Ovary (tissue), 9 donors: Measurements from ENCODE around the gene NSD1. TPM values are rescaled to one million over a fixed set of nuclear protein-coding genes. Genes with fewer than 3 reads are reported as not detected.
A peak's percentile ranks its signal among the peaks of the same experiment; 100 is the strongest.

Experiments
- DNase-seq, 5 donors: peaks; one replicate each; pipeline ENCODE4 v3.0.0-alpha.2; 2019 to 2020
- H3K27ac ChIP-seq, 2 donors: fragments of 200-600 bp; one replicate each; pipeline versions ENCODE4 v1.5.1 to v1.8.0; 2019 to 2022
- H3K27me3 ChIP-seq: fragments of 200-600 bp; one replicate; pipeline ENCODE4 v1.8.0; 2022
- H3K36me3 ChIP-seq: fragments of 200-600 bp; sonication (generic); one replicate; pipeline ENCODE4 v1.5.1; 2019
- H3K4me1 ChIP-seq: one replicate; pipeline ENCODE4 v1.8.1; 2013; ENCODE audit warnings: mild to moderate bottlenecking, moderate library complexity; ENCODE audit not compliant: insufficient read depth
- H3K4me3 ChIP-seq: fragments of 200-600 bp; sonication (generic); one replicate; pipeline ENCODE4 v1.5.1; 2017
- H3K9me3 ChIP-seq, 2 donors: fragments of 200-600 bp in 1 of 2; sonication (generic) in 1 of 2; one replicate each; pipeline versions ENCODE4 v1.5.1 to v1.8.1; 2013 to 2019; ENCODE audit warnings: mild to moderate bottlenecking in 1 of 2, moderate library complexity in 1 of 2
- EP300 ChIP-seq: sonication (generic); formaldehyde crosslinking; IDR thresholded peaks from one replicate; pipeline ENCODE4 v1.6.1; 2017; ENCODE audit warnings: antibody characterized with exemption
- POLR2A ChIP-seq: fragments of 450-650 bp; IDR thresholded peaks from one replicate; pipeline ENCODE4 v1.6.1; 2017; ENCODE audit warnings: antibody characterized with exemption, mild to moderate bottlenecking, moderate library complexity
- WGBS, 3 donors: extraction: QIAGEN DNeasy Blood & Tissue Kit in 1 of 3; methylation state at CpG; one replicate each; pipeline versions ENCODE4 v1.1.5 to v1.1.7; 2013 to 2017; 5-methylcytosine and 5-hydroxymethylcytosine counted together
- intact Hi-C, 4 donors: fragments of 100-400 bp; cut with DNase I; formaldehyde crosslinking; loops; one replicate each; pipeline versions ENCODE4 v1.11.0 to v1.15.1; 2022 to 2023
- polyA plus RNA-seq, 2 donors: library from polyadenylated mRNA; stranded (reverse); fragments of 200-250 nt in 1 of 2; fragments of 350-450 nt in 1 of 2; fragmentation: Illumina TruSeq in 1 of 2; extraction: RNeasy Lipid Tissue Mini Kit (QIAGEN cat#74804) in 1 of 2; gene quantifications; one replicate each; pipeline ENCODE4 v1.2.3, GENCODE V29; 2013 to 2014
- total RNA-seq, 7 donors: library from RNA; depleted of rRNA in 2 of 7; stranded (reverse); fragments of >200 nt in 2 of 7; fragmentation: NEBNext Ultra II Directional in 3 of 7; extraction: Animal tissue kit (Norgen Biotek cat#: 25700) in 3 of 7; gene quantifications; one replicate each; pipeline versions ENCODE4 v1.1.0 to v1.2.4, GENCODE V29; 2016 to 2023
- TF ChIP-seq, protein P1 (sequence below), 3 donors: fragments of 450-650 bp in 2 of 3; fragments of 200-600 bp in 1 of 3; IDR thresholded peaks; one replicate each; pipeline versions ENCODE4 v1.5.1 to v1.8.0; 2016 to 2022; ENCODE audit warnings: antibody characterized with exemption in 3 of 3, mild to moderate bottlenecking in 1 of 3
- donor health status: DM: no; HTN: no; CAD: no; lungs with moderate emphysema.
- donor health status: DM: no; HTN: no; CAD: no.
- donor health status: Bipolar disorder and iron deficiency.
- donor health status: DM: yes; HTN: yes; CAD: no.
- donor health status: DM: no; HTN: no; CAD: no.
- donor health status: DM: yes; HTN: yes; CAD: no.

Gene NSD1
- total and polyA plus RNA-seq, 9 donors: 11.5 to 110 (median 75.5) TPM

DNA sequence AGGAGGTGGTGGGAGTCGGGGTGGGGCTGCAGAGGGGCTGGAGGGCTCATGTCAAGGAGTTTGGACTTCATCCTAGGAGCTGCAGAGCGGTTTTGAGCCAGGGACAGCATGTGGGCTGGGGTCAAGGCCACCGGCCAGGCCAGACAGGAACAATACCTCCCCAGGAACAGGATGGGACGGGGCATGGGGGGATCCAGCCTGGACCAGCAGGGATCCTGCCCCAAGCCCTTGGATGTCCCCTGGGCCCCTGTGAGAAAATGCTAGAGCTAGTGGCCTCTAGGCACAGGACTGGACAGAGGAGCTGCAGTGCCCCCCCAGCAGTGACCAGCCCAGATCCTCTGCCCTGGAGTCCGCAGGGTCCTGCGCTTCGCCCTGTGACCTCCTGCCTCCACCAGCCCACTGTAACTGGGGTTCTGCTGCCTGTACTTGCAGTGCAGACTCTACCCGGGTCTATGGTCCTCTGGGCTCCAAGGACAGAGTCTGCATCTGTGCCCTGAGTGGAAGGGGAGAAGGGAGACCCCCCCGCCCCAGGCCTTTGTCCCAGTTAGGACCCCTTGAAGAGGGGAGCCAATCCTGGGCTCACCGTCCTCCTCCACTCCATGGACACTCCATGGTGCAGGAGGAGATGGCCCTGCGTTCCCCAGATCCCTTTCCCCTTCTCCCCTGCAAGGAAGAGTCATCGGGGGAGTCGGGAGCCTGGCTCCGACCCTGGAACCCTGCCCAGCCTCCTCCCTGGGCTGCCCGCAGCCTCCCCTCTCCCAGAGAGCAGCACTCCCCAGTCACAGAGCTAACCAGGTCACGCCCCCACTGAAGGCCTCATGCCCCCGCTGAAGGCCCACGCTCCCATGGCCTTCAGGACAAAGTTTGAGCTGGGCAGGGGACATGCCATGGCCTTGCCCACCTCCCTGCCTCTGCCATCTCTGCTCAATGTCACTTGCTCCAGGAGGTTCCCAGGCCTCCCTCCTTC, 181.1 kb downstream of the NSD1 start:
- 56 to 68% (median 57%) methylated on average over 17 to 18 of the region's 18 CpGs for WGBS, 3 donors
- DNase-seq: peak in 2 of 5 donors; percentile 21 to 41
- TF ChIP-seq EP300 (no peak), POLR2A (no peak)
- TF ChIP-seq, protein P1, sequence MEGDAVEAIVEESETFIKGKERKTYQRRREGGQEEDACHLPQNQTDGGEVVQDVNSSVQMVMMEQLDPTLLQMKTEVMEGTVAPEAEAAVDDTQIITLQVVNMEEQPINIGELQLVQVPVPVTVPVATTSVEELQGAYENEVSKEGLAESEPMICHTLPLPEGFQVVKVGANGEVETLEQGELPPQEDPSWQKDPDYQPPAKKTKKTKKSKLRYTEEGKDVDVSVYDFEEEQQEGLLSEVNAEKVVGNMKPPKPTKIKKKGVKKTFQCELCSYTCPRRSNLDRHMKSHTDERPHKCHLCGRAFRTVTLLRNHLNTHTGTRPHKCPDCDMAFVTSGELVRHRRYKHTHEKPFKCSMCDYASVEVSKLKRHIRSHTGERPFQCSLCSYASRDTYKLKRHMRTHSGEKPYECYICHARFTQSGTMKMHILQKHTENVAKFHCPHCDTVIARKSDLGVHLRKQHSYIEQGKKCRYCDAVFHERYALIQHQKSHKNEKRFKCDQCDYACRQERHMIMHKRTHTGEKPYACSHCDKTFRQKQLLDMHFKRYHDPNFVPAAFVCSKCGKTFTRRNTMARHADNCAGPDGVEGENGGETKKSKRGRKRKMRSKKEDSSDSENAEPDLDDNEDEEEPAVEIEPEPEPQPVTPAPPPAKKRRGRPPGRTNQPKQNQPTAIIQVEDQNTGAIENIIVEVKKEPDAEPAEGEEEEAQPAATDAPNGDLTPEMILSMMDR (IDR thresholded peaks at IDR 0.05): no peak
- Histone ChIP-seq H3K27ac (no peak overlapping the region), H3K4me1 (peaks cover 3% of the 10 kb centered on the region), H3K9me3 (no peaks in the 10 kb centered on the region), H3K27me3 (no peaks in the 10 kb centered on the region), H3K4me3 (no peak overlapping the region), H3K36me3 (no peaks in the 10 kb centered on the region)
- intact Hi-C loops: loop anchor here in 3 of 4 donors (10.0 kb wide), 2 partner anchors 140 to 190 kb away; partner anchors contain the start of gene DOK3 (in 1 of the 3)

DNA sequence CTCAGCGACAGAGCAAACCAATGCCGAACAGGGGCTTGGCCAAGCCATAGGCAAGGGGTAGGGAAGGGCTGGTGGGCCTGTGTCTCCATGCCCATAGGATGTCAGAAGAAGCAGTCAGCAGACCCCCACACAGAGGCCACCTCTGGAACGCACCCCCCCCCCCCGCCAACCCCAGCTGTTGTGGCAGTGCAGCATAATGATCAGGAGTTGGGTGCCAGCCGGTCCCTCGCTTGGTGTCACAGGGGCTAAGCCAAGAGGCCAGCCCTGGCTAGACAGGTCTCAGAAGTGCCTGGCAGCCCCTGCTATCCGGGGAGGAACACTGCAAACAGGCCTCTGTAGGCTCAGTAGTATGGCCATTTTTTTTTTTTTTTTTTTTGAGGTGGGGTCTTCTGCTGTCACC, 181.8 kb downstream of the NSD1 start:
- WGBS, 3 donors: 86 to 89% (median 88%) methylated on average over 4 to 7 of the region's 7 CpGs
- H3K9me3 ChIP-seq: no peaks in the 10 kb centered on the region
- H3K27me3 ChIP-seq: no peaks in the 10 kb centered on the region
- DNase-seq: peak in 2 of 5 donors; percentile 11 to 34
- H3K27ac ChIP-seq: no peak overlapping the region
- intact Hi-C loops: loop anchor here in 3 of 4 donors (10.0 kb wide), 2 partner anchors 139 to 189 kb away; partner anchors contain the start of gene DOK3 (in 1 of the 3)
- TF ChIP-seq POLR2A: no peak
- TF ChIP-seq, protein P1 (IDR thresholded peaks at IDR 0.05): no peak
- no peak for TF ChIP-seq EP300
- peaks cover 3% of the 10 kb centered on the region for H3K4me1 ChIP-seq
- H3K4me3 ChIP-seq: no peak overlapping the region
- H3K36me3 ChIP-seq: no peaks in the 10 kb centered on the region

DNA sequence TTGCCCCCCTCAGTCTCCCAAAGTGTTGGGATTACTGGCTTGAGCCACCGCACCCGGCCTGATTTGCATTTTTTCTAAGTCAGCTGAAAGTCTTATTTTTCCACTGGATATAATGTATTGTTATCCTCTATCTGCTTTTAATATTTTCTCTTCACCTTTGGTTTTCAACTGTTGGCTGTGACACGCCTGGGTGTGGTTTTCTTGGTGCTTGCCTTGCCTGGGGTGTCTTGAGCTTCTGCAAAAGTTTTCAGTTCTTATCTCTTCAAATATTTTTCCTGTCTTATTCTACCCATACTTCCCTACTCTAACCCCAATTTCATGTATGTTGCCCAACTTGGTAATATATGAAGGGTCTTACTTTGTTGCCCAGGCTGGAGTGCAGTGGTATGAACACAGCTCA, 182.4 kb downstream of the NSD1 start:
- Histone ChIP-seq H3K27ac (no peak overlapping the region), H3K4me1 (peaks cover 3% of the 10 kb centered on the region), H3K9me3 (no peaks in the 10 kb centered on the region), H3K27me3 (no peaks in the 10 kb centered on the region), H3K4me3 (no peak overlapping the region), H3K36me3 (no peaks in the 10 kb centered on the region)
- 91 to 95% (median 92%) methylated on average over 3 of the region's 3 CpGs for WGBS, 3 donors
- TF ChIP-seq, protein P1 (IDR thresholded peaks at IDR 0.05): no peak
- TF ChIP-seq EP300: no peak
- TF ChIP-seq POLR2A: no peak
- peak in 1 of 5 donors; percentile 13 for DNase-seq
- intact Hi-C loops: loop anchor here in 3 of 4 donors (10.0 kb wide), 2 partner anchors 139 to 189 kb away; partner anchors contain the start of gene DOK3 (in 1 of the 3)

DNA sequence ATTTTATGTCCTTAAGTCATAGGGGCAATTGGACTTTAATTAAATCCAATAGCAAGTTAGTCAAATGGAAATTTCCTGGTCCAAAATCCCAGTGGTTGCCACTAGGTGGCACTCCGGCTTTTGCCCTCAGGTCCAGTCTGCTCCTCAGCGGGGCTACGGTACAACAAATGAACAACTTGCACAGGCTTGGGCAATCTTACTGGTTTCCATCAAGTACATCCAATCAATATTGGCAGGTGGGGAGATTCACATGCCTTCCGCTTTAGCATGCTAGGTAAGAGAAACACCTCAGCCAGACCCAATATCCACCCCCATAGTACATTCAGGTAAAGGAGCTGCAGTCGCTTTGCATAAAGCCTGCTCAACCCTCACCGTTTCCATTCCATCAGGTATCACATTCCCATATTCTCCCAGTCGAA, 184.4 kb downstream of the NSD1 start:
- Histone ChIP-seq H3K27ac (no peak overlapping the region), H3K9me3 (no peaks in the 10 kb centered on the region), H3K27me3 (no peaks in the 10 kb centered on the region), H3K36me3 (no peaks in the 10 kb centered on the region), H3K4me3 (no peak overlapping the region), H3K4me1 (no peaks in the 10 kb centered on the region)
- 36 to 41% (median 38%) methylated on average over 7 of the region's 7 CpGs for WGBS, 3 donors
- DNase-seq: peak in 3 of 5 donors; percentile 57 to 74 (median 72)
- intact Hi-C loops: loop anchor here in 3 of 4 donors (10.0 kb wide), 2 partner anchors 137 to 187 kb away; partner anchors contain the start of gene DOK3 (in 1 of the 3)
- TF ChIP-seq, protein P1 (IDR thresholded peaks at IDR 0.05): peak; percentile 33 to 54 (median 46)
- no peak for TF ChIP-seq POLR2A
